Measurements from ENCODE around the gene NRDC. TPM values are rescaled to one million over a fixed set of nuclear protein-coding genes. Genes with fewer than 3 reads are reported as not detected.

The NRDC gene
- total and polyA plus RNA-seq, 2 of the 8 experiments (the other 6 are each of a cell fraction or from before 2014, with no cell fraction given), result 70.2 to 182 TPM

- Histone ChIP-seq H2BK12ac (ENCODE audit: low read depth, low read length) (no peak overlapping the region), H3K4me1 (replicated peaks in 1 of 4; ENCODE audit: control insufficient read depth in 3 of 4, insufficient read depth in 4 of 4, low read length in 3 of 4) (peaks cover 0 to 2% (median 0%) of the 10 kb centered on the region in 4 experiments; a peak in 1 of 7 replicates), H3K36me3 (ENCODE audit: control insufficient read depth in 2 of 4, insufficient read depth in 4 of 4, low read length in 3 of 4) (peaks cover 2 to 14% (median 4%) of the 10 kb centered on the region in 4 experiments; a peak in 4 of 8 replicates), H3K27ac (ENCODE audit: low read depth, low read length) (no peak overlapping the region), H3K79me2 (ENCODE audit: control insufficient read depth in 1 of 2, insufficient read depth in 2 of 2, low read length in 2 of 2) (no peaks in the 10 kb centered on the region), H3K9me3 (ENCODE audit: insufficient read depth in 2 of 2, low read depth in 1 of 2, low read length in 1 of 2) (no peaks in the 10 kb centered on the region), H4K20me1 (replicated peaks in 1 of 2; ENCODE audit: control insufficient read depth in 1 of 2, insufficient read depth in 2 of 2, low read length in 2 of 2) (no peaks in the 10 kb centered on the region), H2BK20ac (ENCODE audit: low read length) (no peak overlapping the region), H2AK5ac (ENCODE audit: low read depth, low read length) (no peak overlapping the region), H3K4me2 (ENCODE audit: insufficient read depth in 1 of 2, low read depth in 2 of 2, low read length in 2 of 2) (no peak overlapping the region), H3K18ac (ENCODE audit: extremely low read depth, low read length) (no peak overlapping the region), H3K23me2 (ENCODE audit: low read depth, low read length) (no peaks in the 10 kb centered on the region; the same call in 1 of the 2 replicates), H3K4me3 (ENCODE audit: extremely low read depth in 1 of 4, insufficient read depth in 2 of 4, low read depth in 3 of 4, low read length in 4 of 4) (no peak overlapping the region), H4K91ac (replicated peaks; ENCODE audit: insufficient read length, low read length) (no peak overlapping the region), H2BK5ac (ENCODE audit: low read depth, low read length) (no peak overlapping the region), H3K14ac (ENCODE audit: insufficient read length) (no peak overlapping the region), H3K23ac (ENCODE audit: insufficient read length) (no peak overlapping the region), H4K8ac (ENCODE audit: extremely low read depth, insufficient read depth, low read length) (no peak overlapping the region), H2BK120ac (replicated peaks; ENCODE audit: low read depth, low read length) (no peak overlapping the region), H2AFZ (ENCODE audit: low read length) (no peak overlapping the region), H2BK15ac (ENCODE audit: low read length) (no peak overlapping the region), H3K27me3 (replicated peaks in 1 of 4; ENCODE audit: control insufficient read depth in 3 of 4, extremely low read depth in 1 of 4, insufficient read depth in 3 of 4, low read length in 3 of 4) (no peaks in the 10 kb centered on the region; a peak in 1 of 7 replicates), H3K4ac (replicated peaks; ENCODE audit: insufficient read length, low read depth, low read length) (no peak overlapping the region), H3K9ac (replicated peaks in 1 of 4; ENCODE audit: extremely low read depth in 1 of 4, low read depth in 3 of 4, low read length in 3 of 4) (no peak overlapping the region), H4K5ac (ENCODE audit: insufficient read length, low read depth, low read length) (no peak overlapping the region), H3K56ac (replicated peaks; ENCODE audit: insufficient read length, low read depth, low read length) (no peak overlapping the region), H3K79me1 (ENCODE audit: low read depth, low read length) (no peaks in the 10 kb centered on the region; the same call in 1 of the 2 replicates)
- no peak for FAIRE-seq
- ChIA-PET CTCF (ENCODE audit: partially characterized antibody) (interaction anchor here (0.5 to 7.7 kb wide), 19 partner anchors 9 to 216 kb away, joined by 3 to 84 read pairs (median 4); no protein-coding TSS in a partner anchor), POLR2A (ENCODE audit: partially characterized antibody) (interaction anchor here (1.6 kb wide), 1 partner anchor 65 kb away, joined by 3 read pairs; no protein-coding TSS in a partner anchor)
- DNase-seq (ENCODE audit: low read depth in 1 of 2, low spot score in 2 of 2), result no peak
- WGBS, 2 experiments (ENCODE audit: extremely low coverage in 1 of 2, insufficient coverage in 1 of 2, insufficient read length in 1 of 2, insufficient replicate concordance in 2 of 2, low coverage in 1 of 2, low lambda C conversion rate in 2 of 2, missing lambda C conversion rate in 1 of 2), result 83% methylated on average over 1 of the region's 1 CpG; no CpG with 5 or more reads in 1 of the 2 experiments
- TF ChIP-seq SP4 (IDR thresholded peaks at IDR 0.05; ENCODE audit: low read length) (no peak), POLR2AphosphoS5 (IDR thresholded peaks at IDR 0.05; ENCODE audit: low read depth, low read length) (no peak), BCL11A (IDR thresholded peaks at IDR 0.05; ENCODE audit: low read depth in 2 of 2, low read length in 2 of 2) (no peak)
These were observed 45.9 kb upstream of the NRDC start for GRCh38 chr1:51924455-51924854.

Data from H1 (cell line).